Gastrocnemius medialis (tissue), 4 donors: ENCODE data around the gene ZRANB2.

ENCODE experiments used
- CTCF ChIP-seq, 5 experiments: fragments of 450-650 bp in 3 of 5; fragments of 200-600 bp in 2 of 5; sonication (generic) in 2 of 5; IDR thresholded peaks in 4 of 5; conservative IDR thresholded peaks in 1 of 5; 1 replicate in 4 of 5; 2 replicates in 1 of 5; pipeline ENCODE4 v1.5.1; 2016 to 2019; ENCODE audit warnings: antibody characterized with exemption in 5 of 5, mild to moderate bottlenecking in 3 of 5, moderate library complexity in 3 of 5
- POLR2A ChIP-seq, 2 donors: fragments of 450-650 bp; IDR thresholded peaks; one replicate each; pipeline ENCODE4 v1.6.1; 2017; ENCODE audit warnings: antibody characterized with exemption in 2 of 2, mild to moderate bottlenecking in 2 of 2, moderate library complexity in 2 of 2

DNA sequence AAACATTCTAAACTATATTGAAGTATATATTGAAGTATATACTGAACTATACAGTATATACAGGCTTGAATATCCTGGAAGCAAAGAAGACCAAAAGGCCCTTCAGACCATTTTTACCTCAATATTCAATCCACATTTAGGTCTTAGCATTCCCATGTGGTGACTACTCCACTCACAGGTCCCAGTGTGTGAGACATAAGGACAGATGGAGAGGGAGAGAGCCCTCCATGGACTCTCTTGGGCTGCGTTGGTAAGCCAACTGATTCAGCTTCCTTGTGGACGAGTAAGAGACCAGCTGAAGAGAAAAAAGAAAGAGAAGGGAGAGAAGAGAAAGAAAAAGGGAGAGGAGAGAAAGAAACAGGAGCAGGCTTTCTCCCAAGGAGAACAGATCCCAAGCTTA is 37.3 kb upstream of the ZRANB2 start:
- no peak for TF ChIP-seq CTCF (IDR thresholded peaks at IDR 0.05 in 4 of 5, conservative IDR thresholded peaks at IDR 0.05 in 1 of 5)
- no peak for TF ChIP-seq POLR2A (IDR thresholded peaks at IDR 0.05)
